H1 (cell line): ENCODE data around the gene COPZ2. TPM values are rescaled to one million over a fixed set of nuclear protein-coding genes. Genes with fewer than 3 reads are reported as not detected.

Source experiments
- CTCF ChIA-PET: fragments of 300-600 bp; sonication (Branson Sonifier 250); formaldehyde crosslinking; loops from one replicate; lab custom pipeline; 2021; ENCODE audit not compliant: partially characterized antibody; lab: Charles Lee
- POLR2A ChIA-PET: fragments of 300-600 bp; sonication (Branson Sonifier 250); formaldehyde crosslinking; loops from one replicate; lab custom pipeline; 2021; ENCODE audit warnings: inconsistent platforms; ENCODE audit not compliant: partially characterized antibody; lab: Charles Lee
- DNase-seq, 2 experiments: peaks; one replicate each; pipeline versions ENCODE4 v3.0.0 to v3.0.0-alpha.2; 2010 to 2022; ENCODE audit warnings: low spot score in 2 of 2, low read depth in 1 of 2, mixed read lengths in 1 of 2
- FAIRE-seq: peaks from 2 replicates; lab custom pipeline; 2011; peaks lifted over from hg19 to GRCh38; lab: Jason Lieb, UNC
- H2AFZ ChIP-seq: 2 replicates; pipeline ENCODE4 v1.8.1; 2012; ENCODE audit warnings: low read length, inconsistent platforms
- H2AK5ac ChIP-seq: 2 replicates; pipeline ENCODE4 v1.6.1; 2013; ENCODE audit warnings: low read depth, low read length
- H2BK120ac ChIP-seq: replicated peaks from 2 replicates; pipeline ENCODE3; 2013; ENCODE audit warnings: low read depth, low read length, inconsistent platforms
- H2BK12ac ChIP-seq: 2 replicates; pipeline ENCODE4 v1.6.1; 2013; ENCODE audit warnings: low read depth, low read length
- H2BK15ac ChIP-seq: 2 replicates; pipeline ENCODE4 v1.6.1; 2013; ENCODE audit warnings: low read length
- H2BK20ac ChIP-seq: 2 replicates; pipeline ENCODE4 v1.6.1; 2013; ENCODE audit warnings: low read length
- H2BK5ac ChIP-seq: 2 replicates; pipeline ENCODE4 v1.6.1; 2013; ENCODE audit warnings: low read depth, low read length
- H3K14ac ChIP-seq: 2 replicates; pipeline ENCODE4 v1.6.1; 2013; ENCODE audit warnings: inconsistent platforms; ENCODE audit not compliant: insufficient read length
- H3K18ac ChIP-seq: 2 replicates; pipeline ENCODE4 v1.6.1; 2013; ENCODE audit warnings: low read length; ENCODE audit errors: extremely low read depth
- H3K23ac ChIP-seq: 2 replicates; pipeline ENCODE4 v1.6.1; 2013; ENCODE audit warnings: inconsistent platforms; ENCODE audit not compliant: insufficient read length
- H3K23me2 ChIP-seq: 2 replicates; pipeline ENCODE4 v1.6.1; 2013; ENCODE audit warnings: low read depth, low read length
- H3K27ac ChIP-seq: 2 replicates; pipeline ENCODE4 v1.6.1; 2011; ENCODE audit warnings: low read depth, low read length, inconsistent platforms
- H3K27me3 ChIP-seq, 4 experiments: replicated peaks in 1 of 4; 1 replicate in 1 of 4; 2 replicates in 3 of 4; pipeline versions ENCODE4 v1.6.1 to v1.8.1; 2011 to 2013; ENCODE audit warnings: low read length in 3 of 4, mild to moderate bottlenecking in 3 of 4, inconsistent platforms in 2 of 4, mixed read lengths in 2 of 4, moderate library complexity in 1 of 4; ENCODE audit not compliant: control insufficient read depth in 3 of 4, insufficient read depth in 3 of 4; ENCODE audit errors: extremely low read depth in 1 of 4
- H3K36me3 ChIP-seq, 4 experiments: 2 replicates each; pipeline versions ENCODE4 v1.6.1 to v1.8.1; 2011 to 2013; ENCODE audit warnings: mild to moderate bottlenecking in 4 of 4, low read length in 3 of 4, moderate library complexity in 2 of 4, control low read depth in 1 of 4, inconsistent platforms in 1 of 4; ENCODE audit not compliant: insufficient read depth in 4 of 4, control insufficient read depth in 2 of 4
- H3K4ac ChIP-seq: replicated peaks from 2 replicates; pipeline ENCODE3; 2013; ENCODE audit warnings: low read length, low read depth, mixed read lengths, inconsistent platforms; ENCODE audit not compliant: insufficient read length
- H3K4me1 ChIP-seq, 4 experiments: replicated peaks in 1 of 4; 1 replicate in 1 of 4; 2 replicates in 3 of 4; pipeline versions ENCODE4 v1.6.1 to v1.8.1; 2011 to 2013; ENCODE audit warnings: low read length in 3 of 4, inconsistent platforms in 2 of 4, mixed read lengths in 1 of 4; ENCODE audit not compliant: insufficient read depth in 4 of 4, control insufficient read depth in 3 of 4
- H3K4me2 ChIP-seq, 2 experiments: 2 replicates each; pipeline versions ENCODE4 v1.6.1 to v1.8.1; 2011 to 2013; ENCODE audit warnings: low read depth in 2 of 2, low read length in 2 of 2, control low read depth in 1 of 2, inconsistent platforms in 1 of 2, mild to moderate bottlenecking in 1 of 2; ENCODE audit not compliant: insufficient read depth in 1 of 2
- H3K4me3 ChIP-seq, 4 experiments: fragments of 200-600, 300-600 bp in 1 of 4; sonication (generic), shearing (Covaris generic), sonication (Bioruptor Twin) in 1 of 4; 2 replicates each; pipeline versions ENCODE4 v1.5.1 to v1.8.1; 2011 to 2016; ENCODE audit warnings: low read length in 4 of 4, low read depth in 3 of 4, control low read depth in 2 of 4, inconsistent platforms in 2 of 4, mild to moderate bottlenecking in 2 of 4, mixed read lengths in 1 of 4, moderate library complexity in 1 of 4; ENCODE audit not compliant: insufficient read depth in 2 of 4; ENCODE audit errors: extremely low read depth in 1 of 4
- H3K56ac ChIP-seq: replicated peaks from 2 replicates; pipeline ENCODE3; 2013; ENCODE audit warnings: low read depth, mild to moderate bottlenecking, mixed read lengths, low read length, inconsistent platforms; ENCODE audit not compliant: insufficient read length
- H3K79me1 ChIP-seq: 2 replicates; pipeline ENCODE4 v1.6.1; 2013; ENCODE audit warnings: low read depth, low read length, control low read depth
- H3K79me2 ChIP-seq, 2 experiments: 2 replicates each; pipeline versions ENCODE4 v1.6.1 to v1.8.1; 2012 to 2013; ENCODE audit warnings: low read length in 2 of 2, mild to moderate bottlenecking in 2 of 2, inconsistent platforms in 1 of 2; ENCODE audit not compliant: insufficient read depth in 2 of 2, control insufficient read depth in 1 of 2
- H3K9ac ChIP-seq, 4 experiments: replicated peaks in 1 of 4; 1 replicate in 1 of 4; 2 replicates in 3 of 4; pipeline versions ENCODE4 v1.6.1 to v1.8.1; 2011 to 2013; ENCODE audit warnings: low read depth in 3 of 4, low read length in 3 of 4, control low read depth in 2 of 4, mild to moderate bottlenecking in 2 of 4, moderate library complexity in 2 of 4, inconsistent platforms in 1 of 4; ENCODE audit errors: extremely low read depth in 1 of 4
- H3K9me3 ChIP-seq, 2 experiments: 2 replicates each; pipeline versions ENCODE4 v1.6.1 to v1.8.1; 2012 to 2013; ENCODE audit warnings: mild to moderate bottlenecking in 2 of 2, moderate library complexity in 2 of 2, control low read depth in 1 of 2, inconsistent platforms in 1 of 2, low read depth in 1 of 2, low read length in 1 of 2, mixed read lengths in 1 of 2; ENCODE audit not compliant: insufficient read depth in 2 of 2
- H4K20me1 ChIP-seq, 2 experiments: replicated peaks in 1 of 2; 2 replicates each; pipeline versions ENCODE3 to v1.8.1; 2011 to 2013; ENCODE audit warnings: inconsistent platforms in 2 of 2, low read length in 2 of 2, mild to moderate bottlenecking in 1 of 2; ENCODE audit not compliant: insufficient read depth in 2 of 2, control insufficient read depth in 1 of 2
- H4K5ac ChIP-seq: 2 replicates; pipeline ENCODE4 v1.6.1; 2013; ENCODE audit warnings: low read length, low read depth, mixed read lengths, inconsistent platforms; ENCODE audit not compliant: insufficient read length
- H4K8ac ChIP-seq: 2 replicates; pipeline ENCODE4 v1.8.0; 2013; ENCODE audit warnings: mild to moderate bottlenecking, moderate library complexity, low read length, inconsistent platforms; ENCODE audit not compliant: insufficient read depth; ENCODE audit errors: extremely low read depth
- H4K91ac ChIP-seq: replicated peaks from 2 replicates; pipeline ENCODE3; 2013; ENCODE audit warnings: low read length, mixed read lengths, inconsistent platforms; ENCODE audit not compliant: insufficient read length
- CTCF ChIP-seq, 3 experiments: IDR thresholded peaks; 1 replicate in 2 of 3; 2 replicates in 1 of 3; pipeline versions ENCODE4 v1.5.1 to v1.6.1; 2011; ENCODE audit warnings: low read length in 3 of 3, mild to moderate bottlenecking in 3 of 3, inconsistent platforms in 2 of 3, low read depth in 1 of 3, moderate library complexity in 1 of 3; ENCODE audit not compliant: insufficient read depth in 1 of 3; ENCODE audit errors: control extremely low read depth in 1 of 3
- POU5F1 ChIP-seq: IDR thresholded peaks from 2 replicates; pipeline ENCODE4 v1.6.1; 2011; ENCODE audit warnings: low read depth, mild to moderate bottlenecking, low read length, moderate library complexity
- RAD21 ChIP-seq, 2 experiments: IDR thresholded peaks in 1 of 2; conservative IDR thresholded peaks in 1 of 2; 2 replicates each; pipeline ENCODE4 v1.6.1; 2011; ENCODE audit warnings: low read depth in 2 of 2, low read length in 2 of 2, improper control_type of control experiment in 1 of 2, inconsistent platforms in 1 of 2, mild to moderate bottlenecking in 1 of 2, moderate library complexity in 1 of 2
- WGBS, 2 experiments: shearing (Covaris generic) in 1 of 2; methylation state at CpG; one replicate each; pipeline versions ENCODE4 v1.1.6 to v1.1.7; 2013 to 2015; ENCODE audit warnings: low lambda C conversion rate in 2 of 2, mixed read lengths in 2 of 2, inconsistent platforms in 1 of 2, low coverage in 1 of 2, missing lambda C conversion rate in 1 of 2; ENCODE audit not compliant: insufficient replicate concordance in 2 of 2, insufficient coverage in 1 of 2, insufficient read length in 1 of 2; ENCODE audit errors: extremely low coverage in 1 of 2, missing lambda C conversion rate in 1 of 2; 5-methylcytosine and 5-hydroxymethylcytosine counted together
- polyA plus RNA-seq, 7 experiments: library from polyadenylated mRNA; depleted of rRNA in 3 of 7; stranded (reverse) in 5 of 7; unstranded in 2 of 7; fragments of >200 nt in 5 of 7; fragments of 200-250 nt in 2 of 7; gene quantifications; 1 replicate in 5 of 7; 2 replicates in 1 of 7; 4 replicates in 1 of 7; pipeline versions ENCODE4 v1.2.1 to v1.2.3, GENCODE V29; 2011 to 2013; ENCODE audit warnings: missing spikeins in 2 of 7, mixed read lengths in 2 of 7
- total RNA-seq: library from RNA; stranded (reverse); fragmentation: NEBNext Ultra II Directional; extraction: Animal tissue kit (Norgen Biotek cat#: 25700); gene quantifications from 2 replicates; pipeline ENCODE4 v1.2.1, GENCODE V29; 2021

COPZ2 gene
- total and polyA plus RNA-seq, 2 of the 8 experiments (the other 6 are each of a cell fraction or from before 2014, with no cell fraction given), result 0.24 TPM; not detected in 1

- POLR2A ChIA-PET, result interaction anchor here (0.9 to 41.8 kb wide), 5 partner anchors 12 to 63 kb away, joined by 3 to 1227 read pairs (median 5); partner anchors contain the start of genes COPZ2 and NFE2L1
Measured at GRCh38 chr17:48074322-48075081, 36.9 kb upstream of the COPZ2 start.

More at GRCh38 chr17:48074322-48075081, 36.9 kb upstream of the COPZ2 start:
- TF ChIP-seq CTCF (IDR thresholded peaks at IDR 0.05; ENCODE audit: control extremely low read depth in 1 of 3, insufficient read depth in 1 of 3, low read depth in 1 of 3, low read length in 3 of 3) (peak in 2 of 3 experiments; percentile 75 to 77; a peak in 3 of 4 replicates), RAD21 (IDR thresholded peaks at IDR 0.05 in 1 of 2, conservative IDR thresholded peaks at IDR 0.05 in 1 of 2; ENCODE audit: low read depth in 2 of 2, low read length in 2 of 2) (peak; percentile 67 to 75), POU5F1 (no peak)
- DNase-seq (peak in 1 of 2 experiments; percentile 83), FAIRE-seq (no peak)
- H3K18ac ChIP-seq, result no peak overlapping the region
- peaks cover 15 to 56% (median 36%) of the 10 kb centered on the region in 4 experiments for H3K36me3 ChIP-seq
- H2AK5ac ChIP-seq, result no peak overlapping the region
- H2BK12ac ChIP-seq, result no peak overlapping the region
- no peak overlapping the region for H3K4ac ChIP-seq
- no peak overlapping the region for H3K4me2 ChIP-seq
- no peak overlapping the region for H4K91ac ChIP-seq
- no peaks in the 10 kb centered on the region for H3K9me3 ChIP-seq
- no peak overlapping the region for H3K27ac ChIP-seq
- no peak overlapping the region for H3K14ac ChIP-seq
- WGBS, 2 experiments, result 97% methylated on average over 7 of the region's 7 CpGs; no CpG with 5 or more reads in 1 of the 2 experiments
- no peak overlapping the region for H2BK15ac ChIP-seq
- no peaks in the 10 kb centered on the region for H3K27me3 ChIP-seq
- no peak overlapping the region for H3K4me3 ChIP-seq
- H2BK5ac ChIP-seq, result no peak overlapping the region
- no peaks in the 10 kb centered on the region for H3K23me2 ChIP-seq
- no peak overlapping the region for H4K5ac ChIP-seq
- H3K56ac ChIP-seq, result no peak overlapping the region
- no peaks in the 10 kb centered on the region for H3K4me1 ChIP-seq
- H4K20me1 ChIP-seq, result peaks cover 0 to 10% of the 10 kb centered on the region in 2 experiments
- peaks cover 0 to 23% of the 10 kb centered on the region in 2 experiments; a peak in 2 of 4 replicates for H3K79me2 ChIP-seq
- H2BK20ac ChIP-seq, result no peak overlapping the region
- no peak overlapping the region for H2AFZ ChIP-seq
- H3K9ac ChIP-seq, result no peak overlapping the region
- CTCF ChIA-PET, result interaction anchor here (0.7 to 14.0 kb wide), 25 partner anchors 8 to 272 kb away, joined by 3 to 203 read pairs (median 6); partner anchors contain the start of genes NFE2L1 and SNX11
- H4K8ac ChIP-seq, result no peak overlapping the region
- no peak overlapping the region for H3K23ac ChIP-seq
- no peaks in the 10 kb centered on the region for H3K79me1 ChIP-seq
- H2BK120ac ChIP-seq, result no peak overlapping the region
